Lung (tissue), 12 donors: ENCODE results near the gene BRIX1. TPM values are rescaled to one million over a fixed set of nuclear protein-coding genes. Genes with fewer than 3 reads are reported as not detected.

Experiments used
- ATAC-seq: fragments of 200-7000 bp; cut with Tn5 transposase; one replicate; pipeline ENCODE4 v1.9.1; 2020; ENCODE audit warnings: moderate number of reproducible peaks; ENCODE audit not compliant: insufficient read depth, low FRiP score
- DNase-seq, 3 donors: peaks; one replicate each; pipeline ENCODE4 v3.0.0-alpha.2; 2013 to 2017
- H3K27ac ChIP-seq, 2 donors: one replicate each; pipeline ENCODE4 v1.5.1; 2013; ENCODE audit warnings: mild to moderate bottlenecking in 2 of 2, moderate library complexity in 2 of 2, control low read depth in 1 of 2, inconsistent platforms in 1 of 2, low read depth in 1 of 2, low read length in 1 of 2
- H3K27me3 ChIP-seq, 3 donors: one replicate each; pipeline ENCODE4 v1.5.1; 2013; ENCODE audit warnings: low read length in 2 of 3; ENCODE audit not compliant: control insufficient read depth in 3 of 3, insufficient read depth in 3 of 3
- H3K36me3 ChIP-seq, 4 donors: one replicate each; pipeline ENCODE4 v1.5.1; 2013; ENCODE audit warnings: low read length in 4 of 4, mild to moderate bottlenecking in 1 of 4, moderate library complexity in 1 of 4; ENCODE audit not compliant: control insufficient read depth in 4 of 4, insufficient read depth in 4 of 4
- H3K4me1 ChIP-seq, 5 donors: one replicate each; pipeline ENCODE4 v1.5.1; 2013; ENCODE audit warnings: low read length in 5 of 5, mild to moderate bottlenecking in 2 of 5, moderate library complexity in 1 of 5; ENCODE audit not compliant: control insufficient read depth in 5 of 5, insufficient read depth in 5 of 5
- H3K4me3 ChIP-seq: one replicate; pipeline ENCODE4 v1.5.1; 2013; ENCODE audit warnings: mild to moderate bottlenecking, control low read depth, moderate library complexity
- H3K9ac ChIP-seq, 2 donors: one replicate each; pipeline ENCODE4 v1.5.1; 2013; ENCODE audit warnings: low read length in 2 of 2, control low read depth in 1 of 2; ENCODE audit not compliant: insufficient read depth in 1 of 2
- H3K9me3 ChIP-seq, 4 donors: one replicate each; pipeline ENCODE4 v1.5.1; 2013; ENCODE audit warnings: low read length in 3 of 4, mild to moderate bottlenecking in 1 of 4, moderate library complexity in 1 of 4; ENCODE audit not compliant: control insufficient read depth in 4 of 4, insufficient read depth in 3 of 4
- CTCF ChIP-seq: IDR thresholded peaks from 2 replicates; pipeline ENCODE4 v1.5.1; 2012; ENCODE audit warnings: mild to moderate bottlenecking; ENCODE audit errors: control extremely low read depth, extremely low read depth
- WGBS, 2 donors: extraction: QIAGEN DNeasy Blood & Tissue Kit; methylation state at CpG; one replicate each; pipeline ENCODE4 v1.1.7; 2013; 5-methylcytosine and 5-hydroxymethylcytosine counted together
- polyA plus RNA-seq, 2 donors: library from polyadenylated mRNA; stranded (reverse); fragments of 200-250 nt; gene quantifications; one replicate each; pipeline ENCODE4 v1.2.1, GENCODE V29; 2013
- total RNA-seq, 2 donors: library from RNA; depleted of rRNA in 1 of 2; stranded (reverse); fragments of >200 nt in 1 of 2; gene quantifications; one replicate each; pipeline ENCODE4 v1.2.1, GENCODE V29; 2014 to 2021
- donor health status: control.
- donor health status: control.
- donor health status: Bipolar disorder and iron deficiency.
- donor health status: healthy.
- donor health status: DM: yes; HTN: yes; CAD: no.

The BRIX1 gene
- total and polyA plus RNA-seq, 4 donors: 17.6 to 31.2 (median 22.4) TPM

DNA sequence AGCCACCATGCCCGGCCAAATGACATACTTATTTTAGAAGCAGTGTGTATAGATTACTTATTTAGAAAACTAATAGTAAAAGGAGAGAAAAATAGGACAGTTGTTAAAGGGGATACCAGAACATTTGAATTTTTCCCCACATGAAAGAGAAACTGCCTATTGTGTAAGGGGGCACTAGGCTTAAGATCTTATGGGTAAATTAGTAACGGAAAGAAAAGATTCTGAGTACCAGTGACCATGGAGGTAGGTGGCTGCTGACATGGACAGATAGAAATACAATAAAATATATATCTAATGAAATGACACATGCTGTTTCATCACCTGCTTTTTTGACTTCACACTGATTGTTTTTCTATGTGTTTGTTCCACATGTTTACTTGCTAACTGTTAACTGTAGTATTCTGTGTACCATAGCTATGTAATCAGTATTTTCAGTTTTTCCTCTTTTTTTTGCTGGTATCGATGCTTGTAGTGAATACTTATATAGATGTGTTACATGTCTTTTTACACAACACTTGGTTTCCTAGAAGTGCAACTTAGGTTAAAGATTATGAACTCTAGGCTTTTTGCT is 10.9 kb downstream of the BRIX1 start:
- Histone ChIP-seq H3K27me3 (no peaks in the 10 kb centered on the region), H3K4me3 (no peak overlapping the region), H3K27ac (no peak overlapping the region), H3K9ac (no peak overlapping the region), H3K4me1 (peaks cover 0 to 14% (median 9%) of the 10 kb centered on the region in 5 donors), H3K9me3 (no peaks in the 10 kb centered on the region), H3K36me3 (peaks cover 6 to 20% (median 19%) of the 10 kb centered on the region in 4 donors)
- ATAC-seq (no peak), DNase-seq (no peak)
- WGBS, 2 donors: 86 to 93% methylated on average over 3 of the region's 3 CpGs
- no peak for TF ChIP-seq CTCF

DNA sequence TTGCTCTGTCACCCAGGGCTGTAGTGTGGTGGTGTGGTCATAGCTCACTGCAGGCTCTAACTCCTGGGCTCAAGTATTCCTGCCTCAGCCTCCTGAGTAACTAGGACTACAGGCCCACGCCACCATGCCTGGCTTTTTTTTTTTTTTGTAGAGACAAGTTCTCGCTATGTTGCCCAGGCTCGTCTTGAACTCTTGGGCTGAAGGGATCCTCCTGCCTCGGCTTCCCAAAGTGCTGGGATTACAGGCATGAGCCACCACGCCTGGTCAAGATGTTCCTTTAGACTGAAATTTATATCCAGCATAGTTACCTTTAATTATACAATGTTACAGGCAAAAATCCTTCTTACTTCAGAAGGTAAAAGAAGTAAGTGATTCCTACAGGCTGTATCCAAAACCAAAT is 12.3 kb downstream of the BRIX1 start:
- DNase-seq: no peak
- H3K9ac ChIP-seq: no peak overlapping the region
- TF ChIP-seq CTCF: no peak
- peaks cover 2 to 14% (median 11%) of the 10 kb centered on the region in 5 donors for H3K4me1 ChIP-seq
- peaks cover 6 to 17% (median 15%) of the 10 kb centered on the region in 4 donors for H3K36me3 ChIP-seq
- no peak for ATAC-seq
- 94 to 99% methylated on average over 5 of the region's 5 CpGs for WGBS, 2 donors
- no peaks in the 10 kb centered on the region for H3K27me3 ChIP-seq
- no peak overlapping the region for H3K27ac ChIP-seq
- no peaks in the 10 kb centered on the region for H3K9me3 ChIP-seq
- H3K4me3 ChIP-seq: no peak overlapping the region

GRCh38 chr5:34928267-34928666 is 12.8 kb downstream of the BRIX1 start:
- peaks cover 3 to 14% (median 11%) of the 10 kb centered on the region in 5 donors for H3K4me1 ChIP-seq
- H3K9me3 ChIP-seq: no peaks in the 10 kb centered on the region
- ATAC-seq: no peak
- no peak for TF ChIP-seq CTCF
- no peak overlapping the region for H3K9ac ChIP-seq
- no peaks in the 10 kb centered on the region for H3K27me3 ChIP-seq
- no peak overlapping the region for H3K4me3 ChIP-seq
- H3K36me3 ChIP-seq: peaks cover 6 to 15% (median 13%) of the 10 kb centered on the region in 4 donors
- no peak overlapping the region for H3K27ac ChIP-seq
- DNase-seq: no peak
- 54 to 72% methylated on average over 5 of the region's 5 CpGs for WGBS, 2 donors
